ENCODE measurements around the gene SCN3A.

The SCN3A gene

DNA sequence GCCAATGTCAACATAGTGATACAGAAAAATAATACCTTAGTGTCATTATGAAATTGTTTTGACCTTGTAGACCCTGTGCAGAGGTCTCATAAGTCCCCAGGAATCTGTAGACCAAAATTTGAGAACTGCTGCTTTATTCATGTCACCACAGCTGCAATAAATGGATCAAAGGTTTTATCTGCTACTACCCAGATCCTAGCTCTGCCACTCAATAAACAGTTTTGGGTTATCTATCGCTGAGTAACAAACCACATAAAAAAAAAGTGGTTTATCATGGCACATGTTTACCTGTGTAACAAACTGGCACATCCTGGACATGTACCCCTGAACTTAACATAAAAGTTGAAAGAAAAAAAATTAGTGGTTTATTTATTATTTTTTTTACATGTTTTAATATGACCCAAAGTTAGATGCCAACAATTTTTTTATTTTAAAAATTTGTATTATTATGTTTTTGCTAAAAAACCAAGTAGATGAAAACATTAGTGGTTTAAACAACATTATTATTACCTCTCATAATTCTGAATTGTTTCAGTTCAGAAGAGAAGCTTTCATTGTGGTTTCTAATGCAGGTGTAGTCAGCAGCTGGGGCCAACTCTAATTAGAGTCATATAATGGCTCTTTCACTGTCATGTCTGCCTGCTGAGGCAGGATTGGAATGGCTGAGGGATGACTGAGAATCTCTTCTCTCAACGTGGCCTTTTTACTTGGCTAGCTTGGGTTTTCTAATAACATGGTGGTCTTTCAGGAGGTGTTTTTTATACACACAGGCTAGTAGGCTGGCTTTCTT, 145.2 kb downstream of the SCN3A start:
- in situ Hi-C loops (cut with MboI; ENCODE audit: low sequenced_read_pairs) = no loop called here

- in situ Hi-C loops (cut with MboI; ENCODE audit: low sequenced_read_pairs) = no loop called here
Observed at GRCh38 chr2:165057931-165058330, 145.9 kb downstream of the SCN3A start.

GRCh38 chr2:165057308-165057707, 146.5 kb downstream of the SCN3A start:
- in situ Hi-C loops (cut with MboI; ENCODE audit: low sequenced_read_pairs) = no loop called here

DNA sequence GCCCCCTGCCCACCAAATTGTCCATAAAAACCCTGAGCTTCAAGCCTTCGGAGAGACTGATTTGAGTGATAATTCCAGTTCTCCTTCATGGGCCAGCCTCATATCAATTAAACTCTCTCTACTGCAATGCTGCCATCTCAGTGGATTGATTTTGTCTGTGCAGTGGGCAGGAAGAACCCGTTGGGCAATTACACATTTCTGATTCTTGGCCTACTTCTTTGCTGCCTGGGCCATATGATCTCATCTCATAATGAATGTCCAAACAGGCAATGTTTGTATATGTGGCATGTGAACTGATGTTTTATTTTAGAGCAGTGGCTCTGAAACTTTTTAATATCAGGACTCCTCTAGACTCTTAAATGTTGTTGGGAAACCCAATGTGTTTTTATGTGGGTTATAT, 147.3 kb downstream of the SCN3A start:
- in situ Hi-C loops (cut with MboI; ENCODE audit: low sequenced_read_pairs) = no loop called here

DNA sequence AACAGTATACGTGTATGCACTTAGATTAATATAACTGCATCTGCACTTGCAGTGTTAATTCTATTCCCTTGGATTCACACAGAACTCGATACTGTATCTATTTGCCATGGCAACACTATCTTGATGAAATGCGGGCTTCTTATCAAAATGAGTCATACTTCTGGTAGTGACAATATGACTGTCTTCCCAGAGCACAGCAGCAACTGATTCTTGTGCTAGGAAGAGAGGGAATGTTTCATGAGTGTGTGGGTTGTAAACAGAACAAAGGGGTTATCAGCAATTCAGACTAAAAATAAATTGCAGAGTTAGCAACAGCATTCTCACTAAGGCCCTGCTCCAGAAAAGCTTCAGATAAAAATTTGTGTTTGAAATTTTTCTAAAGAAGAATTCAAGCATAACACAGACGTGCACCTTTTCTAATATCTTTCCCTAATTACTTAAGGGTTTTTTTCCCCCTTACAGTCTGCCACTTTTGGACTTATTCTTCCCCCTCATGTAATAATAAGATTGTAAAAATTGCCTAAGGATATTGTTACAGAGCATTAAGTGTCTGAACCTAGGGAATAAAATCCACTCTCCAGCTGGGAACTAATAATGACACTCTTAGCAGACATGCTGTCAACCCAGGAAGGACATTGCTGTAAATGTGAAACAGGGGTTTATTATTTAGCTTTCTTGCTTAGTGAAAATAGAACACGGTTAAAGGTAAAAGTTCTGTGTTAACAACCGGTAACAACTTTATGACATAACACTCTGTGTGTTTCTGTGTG, 148.6 kb downstream of the SCN3A start:
- in situ Hi-C loops (cut with MboI; ENCODE audit: low sequenced_read_pairs) = no loop called here

DNA sequence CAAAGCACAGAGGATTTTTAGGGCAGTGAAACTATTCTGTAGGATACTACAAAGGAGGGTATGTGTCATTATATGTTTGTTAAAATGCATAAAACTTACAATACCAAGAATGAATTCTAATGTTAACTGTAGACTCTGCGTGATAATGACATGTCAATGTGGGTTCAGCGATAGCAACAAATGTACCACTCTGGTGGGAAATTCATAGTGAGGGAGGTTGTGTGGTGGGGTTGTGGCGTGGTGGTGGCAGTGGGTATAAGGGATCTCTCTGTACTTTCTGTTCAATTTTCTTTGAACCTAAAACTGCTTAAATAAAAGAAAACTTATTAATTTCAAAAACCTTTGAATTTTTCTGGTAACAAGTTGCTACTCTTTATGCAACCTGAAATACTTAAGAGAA, 149.2 kb downstream of the SCN3A start:
- in situ Hi-C loops (cut with MboI; ENCODE audit: low sequenced_read_pairs) = no loop called here

DNA sequence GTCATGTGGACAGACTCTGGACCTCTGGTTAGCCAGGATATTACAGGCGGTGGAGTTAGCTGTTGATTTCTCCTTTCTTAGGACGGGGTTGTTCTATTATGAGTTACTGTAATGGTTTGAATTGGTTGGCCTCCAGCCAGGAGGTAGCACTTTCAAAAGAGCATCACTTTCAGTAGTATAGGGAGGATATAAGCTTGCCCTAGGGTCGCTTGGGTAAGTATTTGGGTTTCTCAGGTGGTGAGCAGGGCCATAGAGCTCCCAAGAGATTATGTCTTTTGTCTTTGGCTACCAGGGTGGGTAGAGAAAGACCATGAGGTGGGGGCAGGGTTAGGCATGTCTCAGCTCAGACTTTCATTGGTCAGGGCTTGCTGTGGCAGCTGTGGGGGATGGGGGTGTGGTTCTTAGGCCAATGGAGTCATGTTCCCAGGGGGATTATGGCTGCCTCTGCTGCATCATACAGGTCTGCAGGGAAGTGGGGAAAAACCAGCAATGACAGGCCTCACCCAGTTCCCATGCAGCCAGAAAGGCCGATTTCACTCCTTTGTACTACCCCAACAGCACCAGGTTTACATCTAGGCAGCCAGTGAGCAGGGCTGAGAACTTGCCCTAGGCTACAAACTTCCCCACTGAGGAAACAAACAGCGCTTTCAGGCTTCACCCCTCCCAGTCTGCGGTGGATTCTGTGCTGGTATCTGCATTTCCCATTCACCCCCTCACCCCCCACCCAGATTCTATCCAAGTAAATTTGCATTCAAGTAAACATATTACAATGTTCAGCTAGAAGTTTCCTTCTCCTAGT, 159.1 kb downstream of the SCN3A start:
- in situ Hi-C loops (cut with MboI; ENCODE audit: low sequenced_read_pairs) = no loop called here

Measured in hTERT RPE-1 (cell line).